Measurements from ENCODE around the gene TTYH3. TPM values are rescaled to one million over a fixed set of nuclear protein-coding genes. Genes with fewer than 3 reads are reported as not detected.

The TTYH3 gene
- total and polyA plus RNA-seq, 2 donors (not counting 1 experiment from before 2014, with no cell fraction given): 17.4 to 19.7 TPM

DNA sequence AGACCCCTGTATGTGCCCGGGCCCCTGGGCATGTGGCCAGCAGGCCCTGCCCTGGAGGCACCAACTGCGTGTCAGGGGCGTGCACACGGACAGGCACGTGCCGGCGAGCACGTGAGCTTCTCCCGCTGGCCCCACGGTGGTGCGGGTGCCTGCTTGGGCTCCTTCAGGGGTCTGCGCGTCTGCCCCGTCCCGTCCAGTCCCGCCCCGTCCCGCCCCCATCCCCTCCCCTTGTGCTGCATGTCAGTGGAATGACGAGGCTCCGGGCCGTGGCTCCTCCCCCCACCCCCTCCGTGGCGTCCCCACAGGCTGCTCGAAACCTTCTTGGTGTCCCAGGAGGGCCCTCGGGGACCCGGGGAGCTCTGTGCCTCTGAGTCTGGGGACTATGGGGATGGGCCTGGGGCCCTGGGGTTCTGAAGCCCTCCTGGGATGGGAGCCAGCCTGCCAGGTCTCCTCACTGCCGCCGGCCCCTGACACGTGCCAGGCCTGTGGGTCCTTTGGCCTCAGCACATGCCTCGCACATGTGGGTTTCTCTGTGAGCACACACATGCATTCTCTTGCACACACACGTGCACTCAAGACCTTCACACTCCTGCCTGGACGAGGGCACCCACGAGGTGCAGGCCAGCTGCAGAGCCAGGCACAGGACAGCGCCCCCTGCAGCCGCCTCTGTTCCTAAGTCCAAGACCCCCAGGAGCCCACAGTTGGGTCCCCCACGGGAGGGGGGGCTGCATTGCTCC, 28.7 kb downstream of the TTYH3 start:
- Histone ChIP-seq H3K27me3 (ENCODE audit: control insufficient read depth, insufficient read depth, low read length) (no peaks in the 10 kb centered on the region), H3K4me2 (ENCODE audit: extremely low read depth, insufficient read depth, low read length) (no peak overlapping the region), H2AFZ (ENCODE audit: low read length) (no peak overlapping the region), H3K36me3 (ENCODE audit: control insufficient read depth, insufficient read depth, low read length) (peaks cover 16% of the 10 kb centered on the region), H3K9ac (ENCODE audit: insufficient read depth, low read length) (no peak overlapping the region), H3K79me2 (ENCODE audit: control insufficient read depth, insufficient read depth, low read length) (no peaks in the 10 kb centered on the region), H3K4me1 (ENCODE audit: control insufficient read depth, extremely low read depth, insufficient read depth, low read length) (no peaks in the 10 kb centered on the region), H3K9me3 (ENCODE audit: control insufficient read depth, insufficient read depth, low read depth, low read length) (no peaks in the 10 kb centered on the region), H3K4me3 (replicated peaks in 1 of 4; ENCODE audit: control extremely low read depth in 1 of 4, insufficient read depth in 1 of 4, low read depth in 3 of 4, low read length in 4 of 4) (no peak overlapping the region), H4K20me1 (ENCODE audit: control insufficient read depth, extremely low read depth, insufficient read depth, low read length) (no peaks in the 10 kb centered on the region), H3K27ac (ENCODE audit: insufficient read depth, low read length) (no peak overlapping the region)
- DNase-seq (ENCODE audit: low read depth in 2 of 2): no peak
- TF ChIP-seq, protein P1, sequence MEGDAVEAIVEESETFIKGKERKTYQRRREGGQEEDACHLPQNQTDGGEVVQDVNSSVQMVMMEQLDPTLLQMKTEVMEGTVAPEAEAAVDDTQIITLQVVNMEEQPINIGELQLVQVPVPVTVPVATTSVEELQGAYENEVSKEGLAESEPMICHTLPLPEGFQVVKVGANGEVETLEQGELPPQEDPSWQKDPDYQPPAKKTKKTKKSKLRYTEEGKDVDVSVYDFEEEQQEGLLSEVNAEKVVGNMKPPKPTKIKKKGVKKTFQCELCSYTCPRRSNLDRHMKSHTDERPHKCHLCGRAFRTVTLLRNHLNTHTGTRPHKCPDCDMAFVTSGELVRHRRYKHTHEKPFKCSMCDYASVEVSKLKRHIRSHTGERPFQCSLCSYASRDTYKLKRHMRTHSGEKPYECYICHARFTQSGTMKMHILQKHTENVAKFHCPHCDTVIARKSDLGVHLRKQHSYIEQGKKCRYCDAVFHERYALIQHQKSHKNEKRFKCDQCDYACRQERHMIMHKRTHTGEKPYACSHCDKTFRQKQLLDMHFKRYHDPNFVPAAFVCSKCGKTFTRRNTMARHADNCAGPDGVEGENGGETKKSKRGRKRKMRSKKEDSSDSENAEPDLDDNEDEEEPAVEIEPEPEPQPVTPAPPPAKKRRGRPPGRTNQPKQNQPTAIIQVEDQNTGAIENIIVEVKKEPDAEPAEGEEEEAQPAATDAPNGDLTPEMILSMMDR (conservative IDR thresholded peaks at IDR 0.05 in 1 of 2, IDR thresholded peaks at IDR 0.05 in 1 of 2; ENCODE audit: low read depth in 1 of 2, low read length in 2 of 2): peak; percentile 21 to 32
- no peak for TF ChIP-seq EZH2 (IDR thresholded peaks at IDR 0.05; ENCODE audit: low read length, missing control alignments)

DNA sequence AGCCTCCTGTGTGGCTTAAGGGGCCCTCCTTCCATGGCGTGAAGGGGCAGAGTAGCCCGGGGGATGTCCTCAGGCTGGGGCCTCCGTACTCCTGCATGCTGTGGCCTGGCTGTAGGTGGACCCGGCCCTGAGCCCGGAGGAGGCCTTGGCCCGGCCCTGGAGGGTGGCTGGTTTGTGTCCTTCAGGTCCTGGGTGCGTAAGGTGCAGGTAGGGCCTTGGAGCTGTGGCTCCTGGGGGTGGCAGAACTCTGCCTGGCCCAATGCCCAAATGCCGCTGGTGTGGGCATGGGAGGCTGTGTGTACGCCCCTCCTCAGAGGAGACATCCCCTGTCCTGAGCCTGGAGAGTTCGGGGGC, 29.3 kb downstream of the TTYH3 start:
- Histone ChIP-seq H3K4me2 (ENCODE audit: extremely low read depth, insufficient read depth, low read length) (no peak overlapping the region), H3K36me3 (ENCODE audit: control insufficient read depth, insufficient read depth, low read length) (peaks cover 16% of the 10 kb centered on the region), H3K79me2 (ENCODE audit: control insufficient read depth, insufficient read depth, low read length) (no peaks in the 10 kb centered on the region), H3K27ac (ENCODE audit: insufficient read depth, low read length) (no peak overlapping the region), H3K9ac (ENCODE audit: insufficient read depth, low read length) (no peak overlapping the region), H4K20me1 (ENCODE audit: control insufficient read depth, extremely low read depth, insufficient read depth, low read length) (no peaks in the 10 kb centered on the region), H3K27me3 (ENCODE audit: control insufficient read depth, insufficient read depth, low read length) (no peaks in the 10 kb centered on the region), H3K4me3 (replicated peaks in 1 of 4; ENCODE audit: control extremely low read depth in 1 of 4, insufficient read depth in 1 of 4, low read depth in 3 of 4, low read length in 4 of 4) (no peak overlapping the region), H3K9me3 (ENCODE audit: control insufficient read depth, insufficient read depth, low read depth, low read length) (no peaks in the 10 kb centered on the region), H2AFZ (ENCODE audit: low read length) (no peak overlapping the region), H3K4me1 (ENCODE audit: control insufficient read depth, extremely low read depth, insufficient read depth, low read length) (no peaks in the 10 kb centered on the region)
- no peak for DNase-seq (ENCODE audit: low read depth in 2 of 2)
- TF ChIP-seq, protein P1 (conservative IDR thresholded peaks at IDR 0.05 in 1 of 2, IDR thresholded peaks at IDR 0.05 in 1 of 2; ENCODE audit: low read depth in 1 of 2, low read length in 2 of 2): no peak
- TF ChIP-seq EZH2 (IDR thresholded peaks at IDR 0.05; ENCODE audit: low read length, missing control alignments): no peak

DNA sequence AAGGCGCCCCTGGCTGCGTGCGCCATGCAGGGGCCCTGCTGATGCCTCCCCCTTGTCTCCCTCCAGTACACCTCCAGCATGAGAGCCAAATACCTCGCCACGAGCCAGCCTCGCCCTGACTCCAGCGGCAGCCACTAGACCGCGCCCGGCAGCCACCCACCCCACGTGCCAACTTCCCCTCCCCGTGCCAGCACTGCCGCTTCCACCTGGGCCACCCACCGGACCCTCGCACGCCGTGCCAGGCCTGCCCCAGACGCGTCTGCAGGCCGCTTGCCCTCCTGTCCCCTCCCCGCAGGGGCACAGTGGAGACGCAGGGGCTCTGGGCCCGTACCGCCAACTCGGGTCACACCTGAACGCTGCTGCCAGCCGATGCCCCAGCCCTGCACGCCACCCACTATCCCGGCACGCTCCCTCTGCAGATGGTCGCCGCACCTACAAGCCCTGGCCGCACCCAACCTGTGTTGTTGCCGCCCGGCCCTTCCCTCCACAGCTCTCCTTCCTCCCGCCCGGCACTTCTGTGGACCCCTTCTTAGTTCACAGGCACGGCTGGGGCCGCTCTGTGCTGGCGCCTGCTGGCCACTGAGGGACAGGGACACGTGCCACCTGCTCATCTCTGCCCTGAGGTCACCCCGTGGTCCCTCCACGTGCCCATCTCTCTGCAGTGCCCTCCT, 30.0 kb downstream of the TTYH3 start:
- H4K20me1 ChIP-seq (ENCODE audit: control insufficient read depth, extremely low read depth, insufficient read depth, low read length): no peaks in the 10 kb centered on the region

More for the DNA sequence above, 30.0 kb downstream of the TTYH3 start:
- no peak overlapping the region for H3K9ac ChIP-seq (ENCODE audit: insufficient read depth, low read length)
- H3K4me1 ChIP-seq (ENCODE audit: control insufficient read depth, extremely low read depth, insufficient read depth, low read length): no peaks in the 10 kb centered on the region
- H3K79me2 ChIP-seq (ENCODE audit: control insufficient read depth, insufficient read depth, low read length): no peaks in the 10 kb centered on the region
- no peak overlapping the region for H3K4me2 ChIP-seq (ENCODE audit: extremely low read depth, insufficient read depth, low read length)
- H3K4me3 ChIP-seq (replicated peaks in 1 of 4; ENCODE audit: control extremely low read depth in 1 of 4, insufficient read depth in 1 of 4, low read depth in 3 of 4, low read length in 4 of 4): no peak overlapping the region
- no peak overlapping the region for H3K27ac ChIP-seq (ENCODE audit: insufficient read depth, low read length)
- peaks cover under 1% of the 10 kb centered on the region for H3K27me3 ChIP-seq (ENCODE audit: control insufficient read depth, insufficient read depth, low read length)
- DNase-seq (ENCODE audit: low read depth in 2 of 2): no peak
- H3K36me3 ChIP-seq (ENCODE audit: control insufficient read depth, insufficient read depth, low read length): peaks cover 12% of the 10 kb centered on the region
- H3K9me3 ChIP-seq (ENCODE audit: control insufficient read depth, insufficient read depth, low read depth, low read length): no peaks in the 10 kb centered on the region
- H2AFZ ChIP-seq (ENCODE audit: low read length): no peak overlapping the region
- TF ChIP-seq EZH2 (IDR thresholded peaks at IDR 0.05; ENCODE audit: low read length, missing control alignments): no peak
- TF ChIP-seq, protein P1 (conservative IDR thresholded peaks at IDR 0.05 in 1 of 2, IDR thresholded peaks at IDR 0.05 in 1 of 2; ENCODE audit: low read depth in 1 of 2, low read length in 2 of 2): peak in 1 of 2 donors; percentile 6

Data from fibroblast of lung (primary cell).